ENCODE data around the gene ITGB1BP2.
"Not testable (repeated sequence)": the region's sequence is repeated elsewhere in the genome, so short reads cannot be mapped to it uniquely, and the experiment has no call there.

The ITGB1BP2 gene

GRCh38 chrX:71302461-71303213 lies 1.1 kb downstream of the ITGB1BP2 start:
- no peak for DNase-seq (ENCODE audit: low read depth in 2 of 2)

- no peak for DNase-seq (ENCODE audit: low read depth in 2 of 2)
These were observed 3.0 kb downstream of the ITGB1BP2 start for GRCh38 chrX:71304561-71304960.

- no peak for DNase-seq (ENCODE audit: low read depth in 2 of 2)
These were observed 14.4 kb downstream of the ITGB1BP2 start for GRCh38 chrX:71315917-71316316.

GRCh38 chrX:71316959-71317358 lies 15.4 kb downstream of the ITGB1BP2 start:
- not testable (repeated sequence) for DNase-seq (ENCODE audit: low read depth in 2 of 2)

- no peak for DNase-seq (ENCODE audit: low read depth in 2 of 2)
These were observed 18.6 kb downstream of the ITGB1BP2 start for GRCh38 chrX:71320126-71320525.

- no peak for DNase-seq (ENCODE audit: low read depth in 2 of 2)
These were observed 20.2 kb downstream of the ITGB1BP2 start for GRCh38 chrX:71321731-71322130.

- DNase-seq (ENCODE audit: low read depth in 2 of 2): not testable (repeated sequence)
These were observed 22.9 kb downstream of the ITGB1BP2 start for GRCh38 chrX:71324452-71324851.

GRCh38 chrX:71326394-71326793 lies 24.8 kb downstream of the ITGB1BP2 start:
- DNase-seq (ENCODE audit: low read depth in 2 of 2): no peak

- not testable (repeated sequence) for DNase-seq (ENCODE audit: low read depth in 2 of 2)
These were observed 47.7 kb downstream of the ITGB1BP2 start for GRCh38 chrX:71349151-71349665.

GRCh38 chrX:71349867-71350266 lies 48.3 kb downstream of the ITGB1BP2 start:
- DNase-seq (ENCODE audit: low read depth in 2 of 2): not testable (repeated sequence)

- DNase-seq (ENCODE audit: low read depth in 2 of 2): not testable (repeated sequence)
These were observed 50.9 kb downstream of the ITGB1BP2 start for GRCh38 chrX:71352439-71352838.

Measured in stimulated activated CD4-positive, alpha-beta T cell treated with anti-CD3 and anti-CD28 coated beads, Interleukin-1b, Interleukin-23, amount 100 ng/mL, for 1 hour (primary cell).